GM18517 (cell line): ENCODE results near the gene APOBEC2.

Experiments used
- ATAC-seq: cut with Tn5 transposase; IDR thresholded peaks from one replicate; pipeline ENCODE4 v1.9.1; 2021; ENCODE audit warnings: mild to moderate bottlenecking, moderate library complexity; ENCODE audit not compliant: unreplicated experiment

The APOBEC2 gene

DNA sequence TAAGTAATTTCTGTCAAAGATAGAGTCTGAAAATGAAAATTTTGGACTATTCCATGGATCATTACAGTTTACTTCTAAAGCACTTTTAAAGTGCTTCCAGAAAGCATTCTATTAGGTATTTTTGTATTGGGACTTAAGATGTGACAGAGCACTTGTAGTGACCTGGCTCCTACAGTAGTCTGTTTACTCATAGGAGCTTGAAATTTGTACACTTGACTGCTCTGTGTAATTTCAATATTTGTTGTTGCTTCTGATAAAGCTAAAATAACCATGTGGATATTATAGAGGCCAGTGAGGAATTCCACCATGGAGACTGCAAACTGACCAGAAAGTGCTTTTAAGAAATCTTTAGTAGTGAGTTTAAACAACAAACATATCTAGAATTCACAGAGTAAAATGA, 30.1 kb downstream of the APOBEC2 start:
- no peak for ATAC-seq

DNA sequence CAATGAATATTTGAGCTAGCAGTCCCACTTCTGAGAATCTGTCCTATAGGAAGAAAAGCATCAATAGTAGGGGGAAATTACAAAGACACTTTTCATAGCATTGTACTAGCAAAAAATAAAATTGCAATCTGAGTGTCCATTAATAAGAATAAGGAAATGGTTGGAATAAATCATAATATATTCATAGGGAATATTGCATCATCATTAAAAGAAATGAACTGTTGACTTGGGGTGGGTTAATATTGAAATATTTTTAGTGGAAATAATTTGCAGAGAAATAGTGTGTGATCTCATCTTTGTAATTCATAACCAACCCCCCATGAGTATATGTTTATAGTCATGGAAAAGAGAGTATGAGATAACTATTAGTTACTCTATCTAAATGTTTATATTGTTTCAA, 32.2 kb downstream of the APOBEC2 start:
- ATAC-seq, result no peak

GRCh38 chr6:41088451-41088850, 35.4 kb downstream of the APOBEC2 start:
- ATAC-seq, result no peak

DNA sequence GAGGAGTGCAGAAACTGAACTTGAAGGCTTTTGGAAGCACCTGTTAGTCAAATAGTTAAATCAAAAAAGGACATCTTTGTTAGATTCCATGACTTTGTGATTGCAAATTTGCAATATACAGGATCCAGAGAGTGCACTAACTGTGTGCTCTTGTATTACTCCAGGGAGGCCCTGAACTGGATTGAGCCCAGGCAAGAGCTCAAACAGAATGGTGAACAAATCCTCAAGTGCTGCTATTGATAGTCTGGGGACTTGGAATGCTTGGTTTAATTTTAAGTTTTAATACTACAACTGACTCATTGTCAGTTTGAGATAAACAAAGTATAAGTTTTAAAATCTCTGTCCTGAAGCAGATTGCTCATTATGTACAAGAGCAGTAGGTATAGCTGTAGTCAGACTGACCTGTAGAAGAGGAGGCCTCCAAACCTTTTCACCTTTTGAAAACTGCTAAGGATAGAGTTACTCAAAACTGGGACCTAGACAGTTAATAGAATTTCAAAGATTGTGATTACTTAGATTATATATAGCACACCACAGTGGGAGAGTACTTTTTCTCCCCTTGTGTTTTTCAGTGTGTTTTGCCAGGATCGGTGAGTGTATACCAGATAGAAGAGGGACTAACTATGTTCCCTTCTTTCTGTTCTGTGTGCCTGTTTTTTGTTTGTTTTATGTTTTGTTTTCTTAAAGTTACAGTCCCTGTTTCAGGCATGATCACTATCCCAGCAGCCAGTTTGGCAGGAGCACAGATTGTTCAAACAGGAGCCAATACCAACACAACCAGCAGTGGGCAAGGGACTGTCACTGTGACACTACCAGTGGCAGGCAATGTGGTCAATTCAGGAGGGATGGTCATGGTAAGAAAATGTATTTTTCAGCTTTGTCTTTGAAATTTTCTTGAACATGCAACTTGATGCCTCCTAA, 38.1 kb downstream of the APOBEC2 start:
- ATAC-seq, result no peak

DNA sequence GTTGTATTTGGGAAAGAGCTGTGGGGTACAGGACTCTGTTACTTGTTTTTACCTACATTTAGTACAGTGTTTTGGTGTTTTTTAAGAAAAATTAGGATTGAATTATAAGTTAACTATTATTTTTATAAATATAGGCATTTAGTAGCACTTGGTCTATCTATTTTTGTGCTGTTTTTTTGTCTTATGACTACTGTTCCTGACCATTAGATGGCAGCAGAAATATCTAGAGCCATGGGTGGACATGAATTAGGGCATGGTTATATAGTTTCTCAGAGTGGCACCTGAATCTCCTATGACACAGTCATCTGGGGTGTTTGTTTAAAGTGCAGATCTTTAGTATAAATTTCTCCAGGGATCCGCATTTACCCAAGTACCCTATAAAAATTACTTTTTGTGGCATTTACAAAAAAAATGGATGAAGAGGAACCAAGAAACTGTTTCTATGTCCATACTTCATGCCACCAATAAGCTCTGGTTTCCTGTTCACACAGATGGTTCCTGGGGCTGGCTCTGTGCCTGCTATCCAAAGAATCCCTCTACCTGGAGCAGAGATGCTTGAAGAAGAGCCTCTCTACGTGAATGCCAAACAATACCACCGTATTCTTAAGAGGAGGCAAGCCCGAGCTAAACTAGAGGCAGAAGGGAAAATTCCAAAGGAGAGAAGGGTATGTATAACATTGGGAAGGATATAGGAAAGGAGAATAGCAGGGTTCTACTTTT, 39.6 kb downstream of the APOBEC2 start:
- ATAC-seq, result no peak

DNA sequence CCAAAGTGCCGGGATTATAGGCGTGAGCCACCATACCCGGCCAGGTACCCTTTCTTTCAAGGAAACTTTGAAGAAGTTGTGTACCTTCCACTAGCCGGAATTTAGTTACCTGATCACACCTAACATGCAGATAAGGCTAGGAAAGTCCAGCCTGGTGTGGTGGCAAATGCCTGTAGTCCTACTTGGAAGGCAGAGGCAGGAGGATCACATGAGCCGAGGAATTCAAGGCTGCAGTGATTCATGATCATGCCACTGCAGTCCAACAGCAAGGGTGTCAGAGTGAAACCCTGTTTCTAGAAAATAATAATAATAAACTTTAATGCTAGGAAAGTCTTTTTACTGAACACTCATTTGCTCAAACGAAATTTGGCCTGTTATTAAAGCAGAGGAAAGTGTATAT, 40.7 kb downstream of the APOBEC2 start:
- no peak for ATAC-seq

DNA sequence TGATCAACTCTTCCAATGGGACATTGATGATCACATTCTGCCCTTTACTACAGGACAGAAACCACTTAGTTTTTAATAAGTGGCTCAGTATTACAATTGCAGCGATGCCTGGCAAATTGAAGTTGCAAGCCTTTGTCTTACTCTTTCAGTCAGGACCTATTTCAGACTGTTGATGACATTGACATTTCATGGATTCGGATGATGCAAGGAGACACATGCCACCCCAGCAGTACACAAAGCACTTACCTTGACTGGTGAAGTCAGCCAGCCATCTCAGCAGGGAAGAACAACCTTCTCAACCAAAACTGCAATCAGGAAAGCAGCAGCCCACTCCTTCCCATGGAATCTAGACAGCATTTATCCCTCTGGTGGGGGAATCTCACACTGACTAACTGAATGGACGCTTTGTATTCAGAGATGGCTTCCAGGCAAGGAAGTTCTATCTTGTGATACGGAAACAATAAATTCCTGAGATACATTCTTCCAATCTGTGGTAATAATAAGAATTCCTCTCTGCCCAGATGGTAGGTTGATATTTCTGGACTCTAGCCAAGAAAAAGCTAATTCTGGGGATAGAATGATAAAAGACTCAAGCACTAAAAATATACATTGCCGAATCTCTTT, 44.6 kb downstream of the APOBEC2 start:
- ATAC-seq, result no peak

GRCh38 chr6:41098366-41098765, 45.4 kb downstream of the APOBEC2 start:
- no peak for ATAC-seq

- no peak for ATAC-seq
Observed at GRCh38 chr6:41100871-41101287, 47.9 kb downstream of the APOBEC2 start.

DNA sequence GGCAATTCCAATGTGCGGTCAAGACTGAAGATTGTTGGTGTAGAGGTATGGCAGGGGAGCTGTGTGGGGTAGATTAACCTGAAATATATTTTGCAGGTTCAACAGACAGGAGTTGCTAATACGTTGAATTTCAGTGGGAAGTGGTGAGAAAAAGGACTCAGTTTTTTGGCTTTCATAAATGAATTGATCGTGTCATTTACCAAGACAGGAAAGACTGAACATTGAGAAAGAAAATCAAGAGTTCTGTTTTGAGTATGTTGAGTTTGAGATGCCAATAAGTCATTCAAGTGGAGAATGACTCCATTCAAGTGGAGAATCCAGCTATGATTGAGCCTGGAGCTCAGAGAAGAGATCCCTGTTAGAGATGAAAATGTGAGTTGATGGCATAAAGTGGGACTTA, 50.8 kb downstream of the APOBEC2 start:
- no peak for ATAC-seq

GRCh38 chr6:41111017-41111416, 58.0 kb downstream of the APOBEC2 start:
- no peak for ATAC-seq
